ENCODE data around the gene STK33. TPM values are rescaled to one million over a fixed set of nuclear protein-coding genes. Genes with fewer than 3 reads are reported as not detected.

STK33 gene
- total RNA-seq, 2 donors from 2014 or later: 7.3 to 14.8 TPM

DNA sequence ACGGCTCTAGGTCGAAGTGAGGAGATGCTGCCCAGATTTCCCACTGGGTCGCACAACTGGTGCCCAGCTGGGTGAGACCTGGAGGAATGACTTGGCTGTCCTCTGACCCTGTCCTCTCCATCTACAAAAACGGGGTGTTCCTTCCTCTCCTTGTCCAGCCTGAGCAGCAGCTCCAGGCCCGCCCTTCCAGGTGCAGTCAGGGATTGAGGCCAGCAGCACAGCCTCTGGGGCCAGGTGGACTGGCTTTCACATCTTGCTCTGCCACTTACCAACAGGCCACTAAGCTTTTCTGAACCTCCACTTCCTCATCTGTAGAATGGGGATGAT is 238.6 kb downstream of the STK33 start:
- Histone ChIP-seq H3K4me1 (peaks cover 7% of the 10 kb centered on the region), H3K36me3 (replicated peaks in 1 of 2; ENCODE audit: insufficient read depth in 1 of 2, low read depth in 2 of 2) (no peaks in the 10 kb centered on the region), H3K27ac (no peak overlapping the region), H3K9me3 (no peaks in the 10 kb centered on the region), H3K4me3 (no peak overlapping the region), H3K27me3 (no peaks in the 10 kb centered on the region)
- ATAC-seq (no peak), DNase-seq (no peak)
- no peak for TF ChIP-seq POLR2A (IDR thresholded peaks at IDR 0.05)
- TF ChIP-seq, protein P1, sequence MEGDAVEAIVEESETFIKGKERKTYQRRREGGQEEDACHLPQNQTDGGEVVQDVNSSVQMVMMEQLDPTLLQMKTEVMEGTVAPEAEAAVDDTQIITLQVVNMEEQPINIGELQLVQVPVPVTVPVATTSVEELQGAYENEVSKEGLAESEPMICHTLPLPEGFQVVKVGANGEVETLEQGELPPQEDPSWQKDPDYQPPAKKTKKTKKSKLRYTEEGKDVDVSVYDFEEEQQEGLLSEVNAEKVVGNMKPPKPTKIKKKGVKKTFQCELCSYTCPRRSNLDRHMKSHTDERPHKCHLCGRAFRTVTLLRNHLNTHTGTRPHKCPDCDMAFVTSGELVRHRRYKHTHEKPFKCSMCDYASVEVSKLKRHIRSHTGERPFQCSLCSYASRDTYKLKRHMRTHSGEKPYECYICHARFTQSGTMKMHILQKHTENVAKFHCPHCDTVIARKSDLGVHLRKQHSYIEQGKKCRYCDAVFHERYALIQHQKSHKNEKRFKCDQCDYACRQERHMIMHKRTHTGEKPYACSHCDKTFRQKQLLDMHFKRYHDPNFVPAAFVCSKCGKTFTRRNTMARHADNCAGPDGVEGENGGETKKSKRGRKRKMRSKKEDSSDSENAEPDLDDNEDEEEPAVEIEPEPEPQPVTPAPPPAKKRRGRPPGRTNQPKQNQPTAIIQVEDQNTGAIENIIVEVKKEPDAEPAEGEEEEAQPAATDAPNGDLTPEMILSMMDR (IDR thresholded peaks at IDR 0.05): no peak
- intact Hi-C loops (cut with DNase I): no loop called here
- 67 to 84% methylated on average over 5 of the region's 5 CpGs for WGBS, 2 donors

DNA sequence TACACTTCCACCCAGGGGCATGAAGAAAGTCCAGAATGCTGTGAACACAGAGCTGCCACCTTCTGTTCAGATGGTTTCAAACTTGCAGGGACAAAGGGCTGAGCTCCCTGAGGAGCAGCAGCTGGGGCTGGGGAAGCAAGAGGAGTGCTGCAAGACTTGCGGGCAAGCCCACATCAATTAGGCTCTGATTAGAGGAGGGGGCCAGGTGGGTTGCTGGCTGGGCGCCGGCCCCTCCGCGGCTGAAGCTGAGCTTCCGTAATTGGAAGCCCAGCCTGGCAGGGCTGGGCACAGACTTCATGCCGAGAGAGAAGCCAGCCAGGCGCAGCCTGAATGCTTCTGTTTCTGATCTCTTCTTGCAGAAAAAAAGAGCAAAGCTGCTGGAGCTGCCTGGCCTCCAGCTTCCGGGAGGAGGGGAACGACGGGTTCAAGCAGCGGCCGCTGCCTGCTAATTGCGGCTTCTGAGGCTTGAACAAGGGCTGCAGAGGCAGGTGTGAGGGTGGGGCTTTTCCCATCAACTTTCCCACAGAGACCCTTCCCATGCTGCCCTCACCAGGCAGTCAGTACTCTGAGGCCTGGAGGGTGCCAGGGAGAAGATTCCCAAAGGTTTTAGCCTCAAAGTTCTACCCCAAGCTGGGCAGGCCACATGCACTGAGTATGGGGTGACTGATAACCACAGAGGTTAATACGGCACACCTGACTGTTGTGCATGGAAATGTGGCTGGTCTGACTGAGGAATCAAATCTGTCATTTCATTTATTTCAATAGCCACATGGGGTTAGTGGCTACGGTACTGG is 239.2 kb downstream of the STK33 start:
- Histone ChIP-seq H3K27me3 (no peaks in the 10 kb centered on the region), H3K4me1 (peaks cover 1% of the 10 kb centered on the region), H3K9me3 (no peaks in the 10 kb centered on the region), H3K4me3 (no peak overlapping the region), H3K36me3 (replicated peaks in 1 of 2; ENCODE audit: insufficient read depth in 1 of 2, low read depth in 2 of 2) (no peaks in the 10 kb centered on the region), H3K27ac (no peak overlapping the region)
- TF ChIP-seq POLR2A (IDR thresholded peaks at IDR 0.05): no peak
- TF ChIP-seq, protein P1 (IDR thresholded peaks at IDR 0.05): no peak
- DNase-seq (peak in 1 of 4 donors; percentile 22), ATAC-seq (peak; percentile 34)
- intact Hi-C loops (cut with DNase I): no loop called here
- 38% methylated on average over 15 to 16 of the region's 16 CpGs for WGBS, 2 donors

DNA sequence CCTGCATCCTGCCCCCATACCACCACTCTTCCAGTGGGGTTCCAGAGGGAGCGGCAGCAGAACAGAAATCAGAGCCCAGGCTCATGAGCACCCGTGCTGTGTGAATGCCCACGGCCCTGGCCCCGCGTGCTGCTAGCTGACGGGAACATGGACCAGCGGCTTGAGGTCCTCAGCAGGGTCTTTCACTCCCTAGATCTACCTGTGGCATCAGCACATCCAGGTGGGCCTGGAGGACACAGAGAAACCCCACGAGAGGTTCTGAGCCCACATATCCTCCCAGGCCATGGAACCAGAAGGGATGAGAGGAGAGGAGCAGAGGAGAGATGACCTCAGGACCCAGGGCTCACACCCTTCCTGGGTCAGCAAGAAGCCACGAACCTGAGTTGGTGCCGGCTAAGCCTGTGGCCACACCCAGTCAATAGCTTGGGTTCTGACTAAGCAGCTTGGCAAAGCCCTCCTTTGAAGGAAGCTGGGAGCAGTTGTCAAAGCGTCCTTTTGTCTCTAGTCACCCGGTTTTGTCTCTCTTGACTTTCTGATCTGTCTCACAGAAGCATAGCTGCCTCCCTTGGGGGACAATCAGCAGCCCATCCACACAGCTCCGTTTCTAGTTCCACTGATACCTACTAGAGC is 241.0 kb downstream of the STK33 start:
- H3K4me1 ChIP-seq: no peaks in the 10 kb centered on the region
- no peak for TF ChIP-seq POLR2A (IDR thresholded peaks at IDR 0.05)
- TF ChIP-seq, protein P1 (IDR thresholded peaks at IDR 0.05): no peak
- H3K36me3 ChIP-seq (replicated peaks in 1 of 2; ENCODE audit: insufficient read depth in 1 of 2, low read depth in 2 of 2): no peaks in the 10 kb centered on the region
- H3K27me3 ChIP-seq: no peaks in the 10 kb centered on the region
- no peak for DNase-seq
- no peak for ATAC-seq
- H3K4me3 ChIP-seq: no peak overlapping the region
- H3K9me3 ChIP-seq: no peaks in the 10 kb centered on the region
- no peak overlapping the region for H3K27ac ChIP-seq
- WGBS, 2 donors: 80 to 85% methylated on average over 10 to 13 of the region's 13 CpGs
- intact Hi-C loops (cut with DNase I): no loop called here

DNA sequence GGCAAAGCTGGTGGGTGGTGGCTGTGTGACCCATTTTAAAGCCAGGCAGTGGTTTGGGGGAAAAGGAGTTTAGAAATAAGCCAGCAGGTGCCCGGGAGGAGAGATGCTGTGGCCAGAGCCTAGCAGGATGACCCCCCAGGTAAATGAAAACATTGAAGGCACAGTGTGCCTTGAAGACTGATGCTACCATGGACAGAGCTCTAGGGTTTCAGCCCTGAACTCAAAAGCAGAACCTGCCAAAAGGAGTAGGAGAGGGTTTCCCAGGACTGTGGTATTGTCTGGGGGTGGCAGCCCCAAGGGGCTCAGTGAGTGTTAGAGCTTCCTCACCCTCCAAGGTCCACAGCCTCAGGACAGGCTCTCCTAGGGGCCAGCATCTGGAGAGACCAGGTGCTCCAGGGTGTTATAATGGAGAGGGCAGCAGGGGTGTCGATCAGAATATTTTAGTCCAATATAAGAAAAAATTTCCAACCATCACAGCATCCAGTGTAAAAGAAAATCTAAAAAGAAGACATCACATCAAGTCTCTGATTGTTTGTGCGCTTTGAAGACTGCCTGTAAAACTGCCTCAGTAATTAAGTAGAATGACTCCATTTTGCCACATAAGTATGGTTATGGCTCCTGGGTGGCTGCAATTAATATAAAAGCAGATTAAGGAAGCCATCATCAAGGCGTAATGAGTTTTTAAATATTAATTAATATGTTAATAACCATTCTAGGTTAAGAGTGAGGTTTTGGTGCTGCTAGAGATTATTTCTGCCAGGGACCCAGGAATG is 241.7 kb downstream of the STK33 start:
- ATAC-seq: no peak
- H3K27me3 ChIP-seq: no peaks in the 10 kb centered on the region
- TF ChIP-seq, protein P1 (IDR thresholded peaks at IDR 0.05): no peak
- TF ChIP-seq POLR2A (IDR thresholded peaks at IDR 0.05): no peak
- no peaks in the 10 kb centered on the region for H3K36me3 ChIP-seq (replicated peaks in 1 of 2; ENCODE audit: insufficient read depth in 1 of 2, low read depth in 2 of 2)
- intact Hi-C loops (cut with DNase I): no loop called here
- no peaks in the 10 kb centered on the region for H3K9me3 ChIP-seq
- no peak overlapping the region for H3K27ac ChIP-seq
- H3K4me3 ChIP-seq: no peak overlapping the region
- WGBS, 2 donors: 83 to 88% methylated on average over 4 of the region's 4 CpGs
- no peaks in the 10 kb centered on the region for H3K4me1 ChIP-seq
- DNase-seq: no peak

Data from body of pancreas (tissue), 4 donors.